Natural killer cell treated with Interleukin-12 subunit alpha and Interleukin-12 subunit beta and Interleukin-15 and Interleukin-18, amount 100 ng/mL, for 72 hours (primary cell): ENCODE data around the gene SEMA3C. TPM values are rescaled to one million over a fixed set of nuclear protein-coding genes. Genes with fewer than 3 reads are reported as not detected.
"Not testable (repeated sequence)": the region's sequence is repeated elsewhere in the genome, so short reads cannot be mapped to it uniquely, and the experiment has no call there.

Experiments used
- ATAC-seq, 2 donors: fragments of 150-1000 bp; cut with Tn5 transposase in 1 of 2; sonication (Bioruptor Pico), chemical (Tn5 transposase) in 1 of 2; 2 replicates each; pipeline ENCODE4 v1.10.0; 2021
- DNase-seq: peaks from one replicate; pipeline ENCODE4 v3.0.0; 2022; ENCODE audit warnings: low spot score
- H3K27ac Mint-ChIP-seq, 2 donors: 1 replicate in 1 of 2; 2 replicates in 1 of 2; pipeline ENCODE4 v1.8.0; 2022; ENCODE audit warnings: mixed read lengths in 2 of 2, mild to moderate bottlenecking in 1 of 2, moderate library complexity in 1 of 2
- H3K27me3 Mint-ChIP-seq, 2 donors: 1 replicate in 1 of 2; 2 replicates in 1 of 2; pipeline ENCODE4 v1.8.0; 2022; ENCODE audit warnings: mixed read lengths in 2 of 2
- H3K36me3 Mint-ChIP-seq: one replicate; pipeline ENCODE4 v1.8.0; 2022; ENCODE audit warnings: mixed read lengths
- H3K4me1 Mint-ChIP-seq, 2 donors: 1 replicate in 1 of 2; 2 replicates in 1 of 2; pipeline ENCODE4 v1.8.0; 2022; ENCODE audit warnings: low read depth in 2 of 2, mixed read lengths in 2 of 2, mild to moderate bottlenecking in 1 of 2
- H3K4me3 Mint-ChIP-seq: one replicate; pipeline ENCODE4 v1.8.0; 2022; ENCODE audit warnings: mixed read lengths
- H3K9me3 Mint-ChIP-seq: 2 replicates; pipeline ENCODE4 v1.8.0; 2022; ENCODE audit warnings: mixed read lengths
- total RNA-seq, 2 donors: library from RNA; stranded (reverse); gene quantifications; one replicate each; pipeline ENCODE4 v1.2.3, GENCODE V29; 2022

The SEMA3C gene
- total RNA-seq, 2 donors from 2014 or later: 1.1 TPM; not detected in 1

DNA sequence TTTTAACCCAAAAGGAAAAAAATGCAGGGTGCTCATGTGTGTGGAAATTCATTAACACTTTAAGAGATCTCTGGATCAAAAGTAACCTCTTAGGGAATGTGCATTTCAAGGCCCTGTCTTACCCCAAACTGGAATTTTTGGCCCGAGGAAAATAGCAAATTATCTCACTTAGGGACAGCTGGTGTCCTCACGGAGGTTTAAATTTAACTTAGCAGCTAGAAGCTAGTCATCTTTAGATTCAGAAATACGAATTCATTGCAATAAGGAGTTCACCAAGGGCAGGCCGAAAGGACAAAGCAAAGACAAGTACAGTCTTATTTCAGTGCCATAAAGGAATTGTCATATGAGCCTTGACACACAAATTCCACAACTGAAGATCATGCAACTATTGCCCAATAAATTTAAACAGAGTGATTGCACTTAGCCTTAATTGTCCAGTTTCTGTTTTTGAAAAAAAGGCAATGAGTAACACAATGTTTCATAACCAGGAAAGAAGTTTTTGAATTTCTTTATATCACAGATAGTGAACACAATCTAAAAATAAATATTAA lies 22.4 kb upstream of the SEMA3C start:
- ATAC-seq (no peak), DNase-seq (no peak)
- Mint-ChIP-seq H3K4me1 (no peaks in the 10 kb centered on the region), H3K9me3 (no peaks in the 10 kb centered on the region), H3K27me3 (no peaks in the 10 kb centered on the region), H3K27ac (no peak overlapping the region), H3K36me3 (peaks cover 3% of the 10 kb centered on the region), H3K4me3 (no peak overlapping the region)

DNA sequence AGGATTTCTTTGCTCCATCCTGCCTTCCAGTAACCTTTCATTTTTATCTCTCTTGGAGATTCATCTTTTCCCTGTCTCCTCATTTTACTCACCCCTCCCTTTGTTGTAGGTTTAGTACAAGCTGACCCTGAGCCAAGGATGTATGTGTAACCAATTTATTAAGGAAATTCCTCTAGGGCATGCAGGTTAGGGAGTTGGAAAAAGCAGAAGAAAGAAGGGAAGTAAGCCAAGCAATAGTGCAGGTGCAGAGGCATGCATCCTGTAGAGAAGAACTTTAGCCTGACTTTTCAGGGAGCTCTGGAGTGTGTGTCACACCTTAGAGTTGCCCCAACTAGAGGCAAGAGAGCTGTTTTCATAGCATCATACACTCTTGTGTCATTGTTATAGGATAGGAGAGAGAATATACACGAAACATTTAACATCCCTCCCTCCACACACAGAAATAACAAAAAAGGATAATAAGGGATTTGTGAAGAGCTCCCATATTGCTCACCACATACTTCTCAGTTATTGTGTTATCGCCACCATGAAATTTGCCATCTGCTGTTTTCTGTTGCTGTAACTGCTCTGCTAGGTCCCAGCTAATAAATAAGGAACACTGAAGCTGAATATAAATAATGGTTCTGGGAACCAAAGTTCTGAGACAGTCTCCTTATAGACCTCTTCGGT lies 21.8 kb upstream of the SEMA3C start:
- Mint-ChIP-seq H3K4me1 (no peaks in the 10 kb centered on the region), H3K27me3 (no peaks in the 10 kb centered on the region), H3K27ac (no peak overlapping the region), H3K36me3 (peaks cover 6% of the 10 kb centered on the region), H3K9me3 (no peaks in the 10 kb centered on the region), H3K4me3 (no peak overlapping the region)
- DNase-seq (no peak), ATAC-seq (no peak)

- Mint-ChIP-seq H3K4me3 (no peak overlapping the region), H3K36me3 (peaks cover 6% of the 10 kb centered on the region), H3K9me3 (no peaks in the 10 kb centered on the region), H3K4me1 (no peaks in the 10 kb centered on the region), H3K27ac (no peak overlapping the region), H3K27me3 (no peaks in the 10 kb centered on the region)
- DNase-seq (no peak), ATAC-seq (no peak)
These were observed 18.5 kb upstream of the SEMA3C start for GRCh38 chr7:80937336-80937735.

DNA sequence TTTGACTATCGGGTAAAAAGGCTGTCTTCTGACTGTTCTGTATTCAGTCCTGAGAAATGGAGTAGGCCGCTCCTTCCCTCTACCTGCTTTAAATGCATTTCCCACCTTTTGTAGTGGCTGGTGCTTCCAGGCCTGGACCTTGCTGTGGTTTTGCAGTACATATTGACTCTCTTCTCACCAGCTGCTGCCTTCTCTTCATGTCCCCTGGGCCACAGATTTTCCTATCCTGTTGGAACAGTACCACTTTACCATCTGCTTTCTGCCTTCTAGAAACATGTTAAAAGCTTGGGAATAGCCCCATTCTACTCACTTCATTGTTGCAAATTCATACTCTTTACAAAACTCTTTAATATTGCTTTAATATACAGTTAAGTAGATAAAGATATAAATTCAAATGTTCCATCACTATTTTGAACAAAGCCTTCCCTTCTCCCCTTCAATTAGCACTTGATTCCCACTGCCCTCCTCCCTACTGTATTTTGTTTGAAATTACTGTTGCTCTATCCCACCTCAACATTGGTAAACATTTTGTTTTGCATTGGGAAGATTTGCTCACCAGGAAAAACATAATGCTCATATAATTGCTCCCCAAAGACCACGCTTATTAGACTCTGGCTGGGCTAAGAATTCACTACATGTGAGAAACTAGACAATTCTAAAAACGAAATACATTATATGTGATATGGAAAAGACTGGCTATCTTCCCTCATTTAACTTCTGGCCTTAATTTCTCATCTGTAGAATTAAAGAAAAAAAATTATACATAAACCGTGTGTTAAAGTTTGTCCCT lies 17.3 kb upstream of the SEMA3C start:
- Mint-ChIP-seq H3K36me3 (peaks cover 6% of the 10 kb centered on the region), H3K4me3 (no peak overlapping the region), H3K9me3 (peaks cover 3% of the 10 kb centered on the region), H3K27me3 (no peaks in the 10 kb centered on the region), H3K4me1 (no peaks in the 10 kb centered on the region), H3K27ac (no peak overlapping the region)
- DNase-seq (no peak), ATAC-seq (no peak)

DNA sequence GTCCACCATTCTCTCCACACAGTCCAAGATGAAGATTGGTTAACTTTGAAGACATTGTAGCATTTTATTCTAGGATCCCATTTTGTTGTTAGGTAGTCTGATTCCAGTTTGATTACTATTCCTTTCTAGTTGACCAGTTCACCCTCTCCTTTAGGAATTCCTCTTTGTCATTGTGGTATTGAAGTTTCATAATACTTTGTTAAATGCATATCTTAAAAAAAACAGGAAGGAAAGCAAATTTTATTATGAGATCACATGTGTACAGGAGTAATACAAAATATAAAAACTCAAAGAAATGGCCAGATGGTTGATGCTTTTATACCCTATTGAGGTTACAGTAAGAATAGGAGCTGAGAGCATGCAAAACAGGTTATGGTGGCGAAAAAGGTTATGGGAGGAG lies 15.5 kb upstream of the SEMA3C start:
- peaks cover 6% of the 10 kb centered on the region for H3K36me3 Mint-ChIP-seq

GRCh38 chr7:80932536-80932935 lies 13.7 kb upstream of the SEMA3C start:
- H3K27me3 Mint-ChIP-seq: no peaks in the 10 kb centered on the region
- H3K27ac Mint-ChIP-seq: no peak overlapping the region
- no peak overlapping the region for H3K4me3 Mint-ChIP-seq
- peaks cover 6% of the 10 kb centered on the region for H3K36me3 Mint-ChIP-seq
- H3K9me3 Mint-ChIP-seq: peaks cover 3% of the 10 kb centered on the region
- no peak for DNase-seq
- no peaks in the 10 kb centered on the region for H3K4me1 Mint-ChIP-seq
- ATAC-seq: no peak

More for the DNA sequence above, 15.5 kb upstream of the SEMA3C start:
- no peak overlapping the region for H3K4me3 Mint-ChIP-seq
- ATAC-seq (no peak), DNase-seq (no peak)
- no peaks in the 10 kb centered on the region for H3K4me1 Mint-ChIP-seq
- H3K9me3 Mint-ChIP-seq: peaks cover 3% of the 10 kb centered on the region
- H3K27me3 Mint-ChIP-seq: no peaks in the 10 kb centered on the region
- no peak overlapping the region for H3K27ac Mint-ChIP-seq

GRCh38 chr7:80929619-80930018 lies 10.8 kb upstream of the SEMA3C start:
- H3K27me3 Mint-ChIP-seq: no peaks in the 10 kb centered on the region
- peaks cover 3% of the 10 kb centered on the region for H3K9me3 Mint-ChIP-seq
- H3K4me3 Mint-ChIP-seq: no peak overlapping the region
- no peaks in the 10 kb centered on the region for H3K4me1 Mint-ChIP-seq
- H3K36me3 Mint-ChIP-seq: no peaks in the 10 kb centered on the region
- ATAC-seq (no peak), DNase-seq (no peak)
- no peak overlapping the region for H3K27ac Mint-ChIP-seq

DNA sequence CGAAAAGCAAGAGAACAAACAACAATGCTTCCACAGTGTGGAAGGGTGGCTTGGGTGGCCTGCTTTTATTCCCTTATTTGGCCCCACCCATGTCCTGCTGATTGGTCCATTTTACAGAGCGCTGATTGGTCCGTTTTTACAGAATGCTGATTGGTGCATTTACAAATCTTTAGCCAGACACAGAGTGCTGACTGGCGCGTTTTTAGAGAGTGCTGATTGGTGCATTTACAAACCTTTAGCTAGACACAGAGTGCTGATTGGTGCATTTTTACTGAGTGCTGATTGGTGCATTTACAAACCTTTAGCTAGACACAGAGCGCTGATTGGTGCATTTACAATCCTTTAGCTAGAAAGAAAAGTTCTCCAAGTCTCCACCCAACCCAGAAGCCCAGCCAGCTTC lies 8.1 kb upstream of the SEMA3C start:
- H3K4me3 Mint-ChIP-seq, H3K27ac Mint-ChIP-seq, ATAC-seq, H3K36me3 Mint-ChIP-seq, H3K27me3 Mint-ChIP-seq, DNase-seq, H3K9me3 Mint-ChIP-seq, H3K4me1 Mint-ChIP-seq: not testable (repeated sequence)

DNA sequence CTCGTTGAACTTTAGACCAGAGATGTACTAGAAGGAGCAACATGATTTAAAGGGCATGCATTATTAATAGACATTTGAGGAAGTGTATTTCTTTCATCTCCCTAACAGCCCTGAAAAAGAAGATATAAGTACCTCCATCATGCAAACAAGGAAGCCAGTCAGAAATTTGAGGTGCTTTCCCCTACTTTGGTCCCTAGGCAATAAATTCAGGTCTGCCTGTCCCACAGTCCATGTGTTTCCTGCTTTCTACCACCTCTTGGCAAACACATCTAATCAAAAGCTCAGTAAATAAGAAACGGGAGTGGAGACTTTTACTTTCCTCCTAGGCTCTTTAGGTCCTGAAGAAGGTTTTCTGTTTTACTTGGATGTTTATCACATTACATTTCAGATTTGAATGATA lies 5.2 kb upstream of the SEMA3C start:
- DNase-seq: no peak
- Mint-ChIP-seq H3K9me3 (no peaks in the 10 kb centered on the region), H3K27me3 (peaks cover 0 to 11% of the 10 kb centered on the region in 2 donors), H3K27ac (no peak overlapping the region), H3K4me1 (peaks cover 0 to 3% of the 10 kb centered on the region in 2 donors), H3K4me3 (no peak overlapping the region), H3K36me3 (no peaks in the 10 kb centered on the region)
- ATAC-seq: no peak

DNA sequence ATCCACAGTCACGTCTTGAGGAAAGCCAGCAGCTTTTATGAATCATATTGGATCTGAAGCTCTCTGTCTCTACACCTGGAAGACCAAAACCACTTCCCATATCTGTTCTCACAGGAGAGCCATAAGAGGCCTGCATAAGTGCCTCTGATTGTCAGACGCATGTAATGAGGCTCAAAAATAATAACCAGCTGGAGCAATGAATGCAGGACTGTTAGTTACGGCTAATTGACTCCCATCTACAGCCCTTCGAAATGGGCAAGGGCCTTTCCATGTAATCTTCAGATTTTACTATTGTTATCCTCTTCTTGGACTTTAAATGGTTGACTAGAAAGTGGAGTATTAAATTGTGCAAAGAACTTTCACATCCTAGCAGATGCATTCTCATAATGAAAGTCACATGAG lies 4.4 kb upstream of the SEMA3C start:
- peaks cover 4% of the 10 kb centered on the region for H3K36me3 Mint-ChIP-seq
- no peak overlapping the region for H3K4me3 Mint-ChIP-seq
- H3K27me3 Mint-ChIP-seq: peaks cover 5 to 15% of the 10 kb centered on the region in 2 donors
- DNase-seq (no peak), ATAC-seq (no peak)
- no peak overlapping the region for H3K27ac Mint-ChIP-seq
- H3K4me1 Mint-ChIP-seq: peaks cover 0 to 6% of the 10 kb centered on the region in 2 donors
- no peaks in the 10 kb centered on the region for H3K9me3 Mint-ChIP-seq

- Mint-ChIP-seq H3K36me3 (peaks cover 5% of the 10 kb centered on the region), H3K4me1 (peaks cover 0 to 7% of the 10 kb centered on the region in 2 donors), H3K27me3 (peaks cover 7 to 20% of the 10 kb centered on the region in 2 donors), H3K27ac (no peak overlapping the region), H3K4me3 (no peak overlapping the region), H3K9me3 (no peaks in the 10 kb centered on the region)
- DNase-seq: no peak
- ATAC-seq: no peak
These were observed 3.6 kb upstream of the SEMA3C start for GRCh38 chr7:80922253-80923049.

DNA sequence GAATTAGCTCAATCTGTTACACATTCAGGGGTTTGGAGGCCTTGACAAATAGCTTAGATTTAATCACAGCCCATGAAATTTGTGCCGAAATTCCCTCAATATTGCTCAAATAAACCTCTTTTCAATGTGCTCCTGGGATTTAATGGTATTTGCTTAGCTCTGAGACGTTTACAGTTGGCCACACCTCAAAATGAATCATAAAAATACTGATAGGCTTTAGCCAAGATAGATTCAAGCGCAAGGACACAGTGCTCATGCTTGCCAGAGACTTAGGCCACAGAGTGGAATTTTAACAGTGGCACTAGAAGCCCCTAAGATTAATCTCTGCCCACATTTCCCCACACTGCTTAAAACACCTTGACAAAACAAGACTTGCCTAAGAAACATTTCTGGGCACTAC lies 2.3 kb upstream of the SEMA3C start:
- no peak for ATAC-seq
- H3K27ac Mint-ChIP-seq: no peak overlapping the region
- H3K4me3 Mint-ChIP-seq: no peak overlapping the region
- H3K27me3 Mint-ChIP-seq: peaks cover 7 to 30% of the 10 kb centered on the region in 2 donors
- H3K9me3 Mint-ChIP-seq: no peaks in the 10 kb centered on the region
- H3K4me1 Mint-ChIP-seq: peaks cover 0 to 7% of the 10 kb centered on the region in 2 donors
- DNase-seq: no peak
- peaks cover 5% of the 10 kb centered on the region for H3K36me3 Mint-ChIP-seq

DNA sequence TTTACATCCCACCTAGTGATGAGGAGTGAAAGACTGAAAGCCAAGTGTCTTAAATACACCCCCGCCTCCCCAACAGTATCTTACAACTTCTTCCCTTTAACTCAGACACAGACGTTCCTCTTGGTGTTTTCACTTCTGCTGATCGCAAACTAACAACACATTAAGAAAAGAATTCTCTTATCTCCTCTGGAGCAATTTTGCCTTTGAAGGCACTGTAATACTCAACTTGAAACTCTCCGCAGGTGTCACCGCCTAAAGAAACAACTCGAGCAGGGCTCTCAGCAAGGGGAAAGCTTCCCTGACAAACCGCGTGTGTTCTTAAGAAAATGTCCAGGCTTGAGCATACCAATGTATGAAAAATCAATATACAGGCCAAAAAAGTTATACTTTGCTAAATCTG lies 452 bp downstream of the SEMA3C start:
- Mint-ChIP-seq H3K27ac (no peak overlapping the region), H3K4me3 (peak overlapping the region; percentile 51), H3K9me3 (no peaks in the 10 kb centered on the region), H3K27me3 (peaks cover 7 to 36% of the 10 kb centered on the region in 2 donors), H3K4me1 (peaks cover 0 to 7% of the 10 kb centered on the region in 2 donors), H3K36me3 (peaks cover 5% of the 10 kb centered on the region)
- DNase-seq: no peak
- no peak for ATAC-seq
